ENCODE results near the gene CALB2. TPM values are rescaled to one million over a fixed set of nuclear protein-coding genes. Genes with fewer than 3 reads are reported as not detected.

CALB2 gene
- total RNA-seq, 1 donor from 2014 or later, result 0.64 TPM

Other genes with a start within 250 kb of the CALB2 start
- 1.2 TPM for gene HYDIN, start 128.0 kb upstream of the CALB2 start, total RNA-seq
- gene CMTR2, start 69.3 kb upstream of the CALB2 start, total RNA-seq, result 23.1 TPM
- not detected for gene TLE7, start 83.3 kb downstream of the CALB2 start, total RNA-seq
- 0.43 TPM for gene ZNF23, start 103.5 kb downstream of the CALB2 start, total RNA-seq
- not detected for gene ZNF19, start 130.6 kb downstream of the CALB2 start, total RNA-seq
- not detected for gene CHST4, start 167.7 kb downstream of the CALB2 start, total RNA-seq
- gene TAT, start 218.4 kb downstream of the CALB2 start, total RNA-seq, result 6.7 TPM

Measured in ascending aorta (tissue), 1 donor.